A673 (cell line): Measurements from ENCODE around the gene GATA2. TPM values are rescaled to one million over a fixed set of nuclear protein-coding genes. Genes with fewer than 3 reads are reported as not detected.

Experiments used
- BruUV-seq: library from RNA; stranded (reverse); fragments of 400-500 nt; replicated peaks from 2 replicates; lab custom pipeline; 2021; lab: Mats Ljungman, UMichigan
- CTCF ChIA-PET: fragments of 300-600 bp; sonication (Branson Sonifier 250); formaldehyde crosslinking; loops from one replicate; lab custom pipeline; 2022; ENCODE audit warnings: antibody characterized with exemption; lab: Charles Lee
- POLR2A ChIA-PET: fragments of 300-600 bp; sonication (Branson Sonifier 250); formaldehyde crosslinking; loops from one replicate; lab custom pipeline; 2022; ENCODE audit warnings: antibody characterized with exemption; ENCODE audit not compliant: low non-redundant PET; lab: Charles Lee
- DNase-seq: peaks from one replicate; pipeline ENCODE4 v3.0.0-alpha.2; 2015; ENCODE audit warnings: low spot score
- H3K27ac ChIP-seq: fragments of 200-600 bp; sonication (generic); 2 replicates; pipeline ENCODE4 v1.5.1; 2016; ENCODE audit warnings: mixed run types, low read depth, mild to moderate bottlenecking, mixed read lengths, antibody characterized with exemption, low read length; ENCODE audit not compliant: poor library complexity, severe bottlenecking
- H3K27me3 ChIP-seq: fragments of 200-600 bp; sonication (generic); replicated peaks from 2 replicates; pipeline ENCODE4 v1.6.1; 2017; ENCODE audit warnings: mixed run types, low read depth, mild to moderate bottlenecking, mixed read lengths, antibody characterized with exemption, low read length; ENCODE audit not compliant: insufficient read depth, poor library complexity
- H3K36me3 ChIP-seq: fragments of 200-600 bp; sonication (generic); 2 replicates; pipeline ENCODE4 v1.6.1; 2016; ENCODE audit warnings: mixed run types, mild to moderate bottlenecking, mixed read lengths, antibody characterized with exemption, low read length; ENCODE audit not compliant: insufficient read depth, poor library complexity, severe bottlenecking
- H3K4me1 ChIP-seq: fragments of 200-600 bp; sonication (generic); 2 replicates; pipeline ENCODE4 v1.6.1; 2017; ENCODE audit warnings: mixed run types, mild to moderate bottlenecking, mixed read lengths, antibody characterized with exemption, low read length; ENCODE audit not compliant: insufficient read depth, poor library complexity, severe bottlenecking
- H3K4me3 ChIP-seq: fragments of 200-600 bp; sonication (generic); 2 replicates; pipeline ENCODE4 v1.5.1; 2016; ENCODE audit warnings: low read depth, mixed run types, mild to moderate bottlenecking, mixed read lengths, low read length; ENCODE audit not compliant: poor library complexity, severe bottlenecking
- H3K9me3 ChIP-seq: fragments of 200-600 bp; sonication (generic); 2 replicates; pipeline ENCODE4 v1.6.1; 2016; ENCODE audit warnings: mixed run types, low read depth, mild to moderate bottlenecking, mixed read lengths, antibody characterized with exemption, low read length; ENCODE audit not compliant: poor library complexity, severe bottlenecking
- EZH2 ChIP-seq: fragments of 200-600 bp; sonication (generic); IDR thresholded peaks from 2 replicates; pipeline ENCODE4 v1.6.1; 2017; ENCODE audit warnings: borderline replicate concordance, low read depth, mild to moderate bottlenecking, mixed read lengths, antibody characterized with exemption, low read length; ENCODE audit not compliant: poor library complexity, severe bottlenecking
- intact Hi-C: fragments of 100-400 bp; cut with micrococcal nuclease; formaldehyde crosslinking; loops from one replicate; pipeline ENCODE4 v1.10.0; 2022; ENCODE audit not compliant: unreplicated experiment
- total RNA-seq: library from RNA; stranded (reverse); gene quantifications from 2 replicates; pipeline ENCODE4 v1.2.3, GENCODE V29; 2021
- TF ChIP-seq, protein P1 (sequence below): fragments of 300-800, 200-600 bp; sonication (generic); conservative IDR thresholded peaks from 2 replicates; pipeline ENCODE4 v1.5.1; 2017; ENCODE audit warnings: low read depth, mild to moderate bottlenecking, antibody characterized with exemption, low read length, moderate library complexity, mixed read lengths

GATA2 gene
- total RNA-seq, 1 experiment from 2014 or later = 19.4 TPM

GRCh38 chr3:128469556-128469955 lies 23.4 kb downstream of the GATA2 start:
- ChIA-PET CTCF (no interaction called here), POLR2A (no interaction called here)
- Histone ChIP-seq H3K4me3 (no peak overlapping the region), H3K9me3 (no peaks in the 10 kb centered on the region), H3K27ac (no peak overlapping the region), H3K36me3 (no peaks in the 10 kb centered on the region), H3K4me1 (no peaks in the 10 kb centered on the region), H3K27me3 (no peaks in the 10 kb centered on the region)
- DNase-seq = no peak
- intact Hi-C loops = no loop called here
- no TSS peak for BruUV-seq
- TF ChIP-seq, protein P1, sequence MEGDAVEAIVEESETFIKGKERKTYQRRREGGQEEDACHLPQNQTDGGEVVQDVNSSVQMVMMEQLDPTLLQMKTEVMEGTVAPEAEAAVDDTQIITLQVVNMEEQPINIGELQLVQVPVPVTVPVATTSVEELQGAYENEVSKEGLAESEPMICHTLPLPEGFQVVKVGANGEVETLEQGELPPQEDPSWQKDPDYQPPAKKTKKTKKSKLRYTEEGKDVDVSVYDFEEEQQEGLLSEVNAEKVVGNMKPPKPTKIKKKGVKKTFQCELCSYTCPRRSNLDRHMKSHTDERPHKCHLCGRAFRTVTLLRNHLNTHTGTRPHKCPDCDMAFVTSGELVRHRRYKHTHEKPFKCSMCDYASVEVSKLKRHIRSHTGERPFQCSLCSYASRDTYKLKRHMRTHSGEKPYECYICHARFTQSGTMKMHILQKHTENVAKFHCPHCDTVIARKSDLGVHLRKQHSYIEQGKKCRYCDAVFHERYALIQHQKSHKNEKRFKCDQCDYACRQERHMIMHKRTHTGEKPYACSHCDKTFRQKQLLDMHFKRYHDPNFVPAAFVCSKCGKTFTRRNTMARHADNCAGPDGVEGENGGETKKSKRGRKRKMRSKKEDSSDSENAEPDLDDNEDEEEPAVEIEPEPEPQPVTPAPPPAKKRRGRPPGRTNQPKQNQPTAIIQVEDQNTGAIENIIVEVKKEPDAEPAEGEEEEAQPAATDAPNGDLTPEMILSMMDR = no peak
- no peak for TF ChIP-seq EZH2

GRCh38 chr3:128468791-128469527 lies 24.0 kb downstream of the GATA2 start:
- Histone ChIP-seq H3K27me3 (no peaks in the 10 kb centered on the region), H3K4me3 (no peak overlapping the region), H3K27ac (no peak overlapping the region), H3K9me3 (no peaks in the 10 kb centered on the region), H3K36me3 (no peaks in the 10 kb centered on the region), H3K4me1 (no peaks in the 10 kb centered on the region)
- no peak for TF ChIP-seq EZH2
- TF ChIP-seq, protein P1 = no peak
- BruUV-seq = no TSS peak
- DNase-seq = no peak
- ChIA-PET POLR2A (no interaction called here), CTCF (no interaction called here)
- intact Hi-C loops = no loop called here

DNA sequence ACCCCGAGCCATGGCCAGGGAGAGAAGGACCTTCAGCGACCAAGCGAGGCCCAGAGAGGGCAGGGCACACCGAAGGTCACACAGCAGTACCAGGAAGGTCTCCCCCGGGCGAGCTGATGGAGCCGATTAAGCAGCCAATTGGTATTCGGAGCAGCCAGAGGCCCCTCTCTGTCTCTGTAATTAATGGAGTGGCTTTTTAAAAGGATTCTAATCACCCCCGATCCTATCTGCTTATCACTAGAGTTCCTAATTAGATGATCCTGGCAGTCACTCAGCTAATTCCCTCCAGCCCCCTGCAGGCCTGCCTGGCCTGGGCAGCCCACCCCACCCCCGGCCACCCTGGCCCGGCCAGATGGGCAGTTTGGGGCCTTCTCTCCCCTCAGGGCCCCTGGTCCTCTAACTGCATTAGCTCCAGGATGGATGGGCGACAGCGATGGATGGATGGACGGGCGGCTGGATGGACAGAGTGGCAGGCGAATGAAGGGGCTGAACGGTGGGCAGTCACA lies 24.7 kb downstream of the GATA2 start:
- Histone ChIP-seq H3K4me1 (no peaks in the 10 kb centered on the region), H3K9me3 (no peaks in the 10 kb centered on the region), H3K36me3 (no peaks in the 10 kb centered on the region), H3K4me3 (no peak overlapping the region), H3K27ac (no peak overlapping the region), H3K27me3 (no peaks in the 10 kb centered on the region)
- no TSS peak for BruUV-seq
- intact Hi-C loops = no loop called here
- no peak for TF ChIP-seq EZH2
- TF ChIP-seq, protein P1 = no peak
- DNase-seq = no peak
- ChIA-PET CTCF (no interaction called here), POLR2A (no interaction called here)
